IMR-90 (cell line): ENCODE results near the gene SS18L1. TPM values are rescaled to one million over a fixed set of nuclear protein-coding genes. Genes with fewer than 3 reads are reported as not detected.

ENCODE experiments used
- ATAC-seq: fragments of 200-7000 bp; cut with Tn5 transposase; 2 replicates; pipeline ENCODE4 v1.9.1; 2020; ENCODE audit warnings: low read depth, mild to moderate bottlenecking, moderate library complexity
- BruUV-seq: library from RNA; stranded (reverse); fragments of 400-500 nt; replicated peaks from 2 replicates; lab custom pipeline; 2021; lab: Mats Ljungman, UMichigan
- CTCF ChIA-PET: fragments of 300-600 bp; formaldehyde crosslinking; extraction: SDS; loops from one replicate; lab custom pipeline; 2021; ENCODE audit warnings: antibody characterized with exemption; lab: Yijun Ruan, JAX
- POLR2A ChIA-PET: fragments of 300-600 bp; sonication (Branson Sonifier 250); formaldehyde crosslinking; loops from one replicate; lab custom pipeline; 2022; ENCODE audit warnings: antibody characterized with exemption; ENCODE audit not compliant: unreplicated experiment; lab: Charles Lee
- DNase-seq: peaks from one replicate; pipeline ENCODE4 v3.0.0; 2013
- H2AFZ ChIP-seq: replicated peaks from 2 replicates; pipeline ENCODE3; 2013; ENCODE audit warnings: low read length, mild to moderate bottlenecking; ENCODE audit not compliant: poor library complexity
- H2AK5ac ChIP-seq: 2 replicates; pipeline ENCODE4 v1.6.1; 2013; ENCODE audit warnings: low read depth, low read length, inconsistent platforms
- H2AK9ac ChIP-seq: replicated peaks from 2 replicates; pipeline ENCODE3; 2013; ENCODE audit warnings: mild to moderate bottlenecking, low read depth, low read length, moderate library complexity; ENCODE audit not compliant: poor library complexity
- H2BK120ac ChIP-seq: 2 replicates; pipeline ENCODE4 v1.6.1; 2013; ENCODE audit warnings: low read depth, low read length, inconsistent platforms
- H2BK15ac ChIP-seq: 3 replicates; pipeline ENCODE4 v1.6.1; 2013; ENCODE audit warnings: low read depth, low read length, inconsistent platforms
- H2BK20ac ChIP-seq: 2 replicates; pipeline ENCODE4 v1.6.1; 2013; ENCODE audit warnings: low read depth, mild to moderate bottlenecking, inconsistent platforms, low read length, moderate library complexity
- H2BK5ac ChIP-seq: 2 replicates; pipeline ENCODE4 v1.6.1; 2013; ENCODE audit warnings: mild to moderate bottlenecking, low read depth, low read length, inconsistent platforms; ENCODE audit not compliant: poor library complexity, severe bottlenecking
- H3K14ac ChIP-seq: replicated peaks from 2 replicates; pipeline ENCODE4 v1.6.1; 2013; ENCODE audit warnings: low read depth, low read length, inconsistent platforms
- H3K18ac ChIP-seq: 2 replicates; pipeline ENCODE4 v1.6.1; 2013; ENCODE audit warnings: low read depth, low read length, control low read depth
- H3K23ac ChIP-seq: 2 replicates; pipeline ENCODE4 v1.6.1; 2013; ENCODE audit warnings: low read depth, low read length, inconsistent platforms
- H3K27ac ChIP-seq: 2 replicates; pipeline ENCODE4 v1.5.1; 2013; ENCODE audit warnings: mild to moderate bottlenecking, control low read depth, low read length; ENCODE audit not compliant: insufficient read depth
- H3K27me3 ChIP-seq: 2 replicates; pipeline ENCODE4 v1.6.1; 2013; ENCODE audit warnings: low read length; ENCODE audit not compliant: control insufficient read depth, insufficient read depth
- H3K36me3 ChIP-seq: 2 replicates; pipeline ENCODE4 v1.6.1; 2013; ENCODE audit warnings: low read length, mixed read lengths; ENCODE audit not compliant: control insufficient read depth, insufficient read depth
- H3K4ac ChIP-seq: 2 replicates; pipeline ENCODE4 v1.6.1; 2013; ENCODE audit warnings: low read depth, low read length, inconsistent platforms
- H3K4me1 ChIP-seq: 2 replicates; pipeline ENCODE4 v1.6.1; 2013; ENCODE audit warnings: low read length, mixed read lengths; ENCODE audit not compliant: control insufficient read depth, insufficient read depth
- H3K4me2 ChIP-seq: 2 replicates; pipeline ENCODE4 v1.6.1; 2013; ENCODE audit warnings: low read depth, mild to moderate bottlenecking, control low read depth, low read length, moderate library complexity
- H3K4me3 ChIP-seq: 2 replicates; pipeline ENCODE4 v1.5.1; 2013; ENCODE audit warnings: low read depth, mild to moderate bottlenecking, control low read depth, low read length, moderate library complexity; ENCODE audit not compliant: insufficient read depth
- H3K56ac ChIP-seq: 2 replicates; pipeline ENCODE4 v1.6.1; 2013; ENCODE audit warnings: low read length, inconsistent platforms; ENCODE audit not compliant: insufficient read depth; ENCODE audit errors: extremely low read depth
- H3K79me1 ChIP-seq, 2 experiments: 2 replicates each; pipeline ENCODE4 v1.6.1; 2013; ENCODE audit warnings: low read length in 2 of 2, inconsistent platforms in 1 of 2, low read depth in 1 of 2
- H3K9ac ChIP-seq: 2 replicates; pipeline ENCODE4 v1.6.1; 2013; ENCODE audit warnings: low read depth, low read length, control low read depth
- H3K9me1 ChIP-seq: 2 replicates; pipeline ENCODE4 v1.6.1; 2013; ENCODE audit warnings: low read length, inconsistent platforms; ENCODE audit not compliant: insufficient read depth
- H3K9me3 ChIP-seq: 2 replicates; pipeline ENCODE4 v1.6.1; 2013; ENCODE audit warnings: low read length; ENCODE audit not compliant: control insufficient read depth, insufficient read depth
- H4K20me1 ChIP-seq: 2 replicates; pipeline ENCODE4 v1.6.1; 2013; ENCODE audit warnings: low read length, inconsistent platforms; ENCODE audit not compliant: insufficient read depth
- H4K5ac ChIP-seq: 2 replicates; pipeline ENCODE4 v1.6.1; 2013; ENCODE audit warnings: mild to moderate bottlenecking, low read depth, low read length, control low read depth
- H4K8ac ChIP-seq, 2 experiments: 2 replicates each; pipeline ENCODE4 v1.6.1; 2013; ENCODE audit warnings: low read depth in 2 of 2, low read length in 2 of 2, control low read depth in 1 of 2, inconsistent platforms in 1 of 2
- H4K91ac ChIP-seq: 2 replicates; pipeline ENCODE4 v1.6.1; 2013; ENCODE audit warnings: low read depth, low read length, inconsistent platforms; ENCODE audit not compliant: insufficient read depth
- CEBPB ChIP-seq: IDR thresholded peaks from 2 replicates; pipeline ENCODE4 v1.6.1; 2012; ENCODE audit warnings: low read depth, low read length, improper control_type of control experiment
- CHD1 ChIP-seq: IDR thresholded peaks from 2 replicates; pipeline ENCODE4 v1.6.1; 2012; ENCODE audit warnings: low read depth, low read length, improper control_type of control experiment
- FOS ChIP-seq: fragments of 150-350 bp; IDR thresholded peaks from 2 replicates; pipeline ENCODE4 v1.6.1; 2016; ENCODE audit warnings: low read depth, low read length
- MXI1 ChIP-seq: IDR thresholded peaks from 2 replicates; pipeline ENCODE4 v1.6.1; 2012; ENCODE audit warnings: low read depth, mild to moderate bottlenecking, low read length, moderate library complexity, borderline replicate concordance
- NFE2L2 ChIP-seq: fragments of 150-350 bp; IDR thresholded peaks from 2 replicates; pipeline ENCODE4 v1.6.1; 2016; ENCODE audit warnings: low read depth, mild to moderate bottlenecking, low read length
- POLR2A ChIP-seq: IDR thresholded peaks from 2 replicates; pipeline ENCODE4 v1.6.1; 2012; ENCODE audit warnings: mild to moderate bottlenecking, low read depth, low read length
- RAD21 ChIP-seq: IDR thresholded peaks from 2 replicates; pipeline ENCODE4 v1.6.1; 2012; ENCODE audit warnings: low read length, improper control_type of control experiment
- RCOR1 ChIP-seq: IDR thresholded peaks from 2 replicates; pipeline ENCODE4 v1.6.1; 2012; ENCODE audit warnings: mild to moderate bottlenecking, low read length, improper control_type of control experiment; ENCODE audit not compliant: insufficient replicate concordance
- RFX5 ChIP-seq: IDR thresholded peaks from 2 replicates; pipeline ENCODE4 v1.8.0; 2012; ENCODE audit warnings: low read depth, mild to moderate bottlenecking, low read length, moderate library complexity
- SMC3 ChIP-seq: fragments of 150-350 bp; IDR thresholded peaks from 2 replicates; pipeline ENCODE4 v1.6.1; 2016; ENCODE audit warnings: low read depth, mild to moderate bottlenecking, antibody characterized with exemption, low read length, moderate library complexity
- WGBS, 2 experiments: methylation state at CpG; one replicate each; pipeline versions ENCODE4 v1.1.5 to v1.1.7; 2013; ENCODE audit warnings: missing lambda C conversion rate in 2 of 2; ENCODE audit not compliant: insufficient read length in 1 of 2; ENCODE audit errors: extremely low coverage in 2 of 2; 5-methylcytosine and 5-hydroxymethylcytosine counted together
- dilution Hi-C: fragments of 300-500 bp; cut with HindIII; formaldehyde crosslinking; loops from one replicate; pipeline ENCODE4 v1.14.3; 2018; ENCODE audit warnings: low sequenced_read_pairs; ENCODE audit not compliant: unreplicated experiment
- in situ Hi-C: fragments of 300-500 bp; cut with MboI; formaldehyde crosslinking; loops from 3 replicates; pipeline ENCODE4 v1.14.3; 2019; ENCODE audit warnings: low sequenced_read_pairs, inconsistent platforms, mixed read lengths
- intact Hi-C: fragments of 100-400 bp; cut with micrococcal nuclease; formaldehyde crosslinking; loops from 2 replicates; pipeline ENCODE4 v1.10.0; 2022
- polyA plus RNA-seq, 3 experiments: library from polyadenylated mRNA; depleted of rRNA; stranded (reverse); fragments of >200 nt; gene quantifications; 2 replicates each; pipeline ENCODE4 v1.2.3, GENCODE V29; 2012; ENCODE audit warnings: low replicate concordance in 1 of 3
- total RNA-seq: library from RNA; depleted of rRNA; stranded (reverse); fragments of >200 nt; gene quantifications from 2 replicates; pipeline ENCODE4 v1.2.3, GENCODE V29; 2012
- TF ChIP-seq, protein P1 (sequence below): fragments of 150-350 bp; IDR thresholded peaks from 2 replicates; pipeline ENCODE4 v1.6.1; 2017; ENCODE audit warnings: mild to moderate bottlenecking, antibody characterized with exemption, low read length, low read depth
- TF ChIP-seq, protein P2 (sequence below): conservative IDR thresholded peaks from 2 replicates; pipeline ENCODE4 v1.5.1; 2012; ENCODE audit warnings: mild to moderate bottlenecking, low read depth, low read length, improper control_type of control experiment

SS18L1 gene
- total and polyA plus RNA-seq, 2 of the 4 experiments (the other 2 are of a cell fraction) = 8.1 to 12.2 TPM

DNA sequence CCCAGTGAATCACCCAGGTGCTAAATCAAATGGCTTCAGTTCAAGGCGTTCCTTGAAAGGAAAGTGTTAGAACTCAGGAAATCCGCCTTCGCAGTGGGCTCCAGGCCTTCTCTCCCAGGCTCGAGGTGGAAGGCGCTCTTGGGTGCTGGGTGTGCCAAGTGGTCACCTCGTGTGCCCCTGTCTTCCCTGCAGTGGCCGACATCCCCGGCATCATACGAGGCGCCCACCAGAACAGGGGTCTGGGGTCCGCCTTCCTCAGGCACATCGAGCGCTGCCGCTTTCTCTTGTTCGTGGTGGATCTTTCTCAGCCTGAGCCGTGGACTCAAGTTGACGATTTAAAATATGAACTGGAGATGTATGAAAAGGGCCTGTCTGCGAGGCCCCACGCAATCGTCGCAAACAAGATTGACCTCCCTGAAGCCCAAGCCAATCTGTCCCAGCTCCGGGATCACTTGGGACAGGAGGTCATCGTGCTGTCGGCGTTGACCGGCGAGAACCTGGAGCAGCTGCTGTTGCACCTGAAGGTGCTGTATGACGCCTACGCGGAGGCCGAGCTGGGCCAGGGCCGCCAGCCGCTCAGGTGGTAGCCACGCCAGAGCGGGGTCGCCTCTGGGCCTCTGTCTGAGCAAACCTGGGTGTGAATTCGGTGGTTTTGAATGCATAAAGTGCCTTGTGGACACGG is 57.1 kb downstream of the SS18L1 start:
- no peak overlapping the region for H3K18ac ChIP-seq
- no peaks in the 10 kb centered on the region; the same call in 1 of the 2 replicates for H3K9me1 ChIP-seq
- peaks cover 48% of the 10 kb centered on the region for H3K36me3 ChIP-seq
- in situ Hi-C loops = no loop called here
- H2BK5ac ChIP-seq = no peak overlapping the region
- no peak overlapping the region for H2BK15ac ChIP-seq
- H3K23ac ChIP-seq = no peak overlapping the region
- no peak for TF ChIP-seq SMC3
- no peak for TF ChIP-seq POLR2A
- TF ChIP-seq RAD21 = no peak
- TF ChIP-seq CHD1 = no peak
- no peak for TF ChIP-seq FOS
- no peak for TF ChIP-seq RCOR1
- TF ChIP-seq MXI1 = no peak
- TF ChIP-seq, protein P1, sequence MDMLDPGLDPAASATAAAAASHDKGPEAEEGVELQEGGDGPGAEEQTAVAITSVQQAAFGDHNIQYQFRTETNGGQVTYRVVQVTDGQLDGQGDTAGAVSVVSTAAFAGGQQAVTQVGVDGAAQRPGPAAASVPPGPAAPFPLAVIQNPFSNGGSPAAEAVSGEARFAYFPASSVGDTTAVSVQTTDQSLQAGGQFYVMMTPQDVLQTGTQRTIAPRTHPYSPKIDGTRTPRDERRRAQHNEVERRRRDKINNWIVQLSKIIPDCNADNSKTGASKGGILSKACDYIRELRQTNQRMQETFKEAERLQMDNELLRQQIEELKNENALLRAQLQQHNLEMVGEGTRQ = no peak
- TF ChIP-seq CEBPB = no peak
- TF ChIP-seq, protein P2, sequence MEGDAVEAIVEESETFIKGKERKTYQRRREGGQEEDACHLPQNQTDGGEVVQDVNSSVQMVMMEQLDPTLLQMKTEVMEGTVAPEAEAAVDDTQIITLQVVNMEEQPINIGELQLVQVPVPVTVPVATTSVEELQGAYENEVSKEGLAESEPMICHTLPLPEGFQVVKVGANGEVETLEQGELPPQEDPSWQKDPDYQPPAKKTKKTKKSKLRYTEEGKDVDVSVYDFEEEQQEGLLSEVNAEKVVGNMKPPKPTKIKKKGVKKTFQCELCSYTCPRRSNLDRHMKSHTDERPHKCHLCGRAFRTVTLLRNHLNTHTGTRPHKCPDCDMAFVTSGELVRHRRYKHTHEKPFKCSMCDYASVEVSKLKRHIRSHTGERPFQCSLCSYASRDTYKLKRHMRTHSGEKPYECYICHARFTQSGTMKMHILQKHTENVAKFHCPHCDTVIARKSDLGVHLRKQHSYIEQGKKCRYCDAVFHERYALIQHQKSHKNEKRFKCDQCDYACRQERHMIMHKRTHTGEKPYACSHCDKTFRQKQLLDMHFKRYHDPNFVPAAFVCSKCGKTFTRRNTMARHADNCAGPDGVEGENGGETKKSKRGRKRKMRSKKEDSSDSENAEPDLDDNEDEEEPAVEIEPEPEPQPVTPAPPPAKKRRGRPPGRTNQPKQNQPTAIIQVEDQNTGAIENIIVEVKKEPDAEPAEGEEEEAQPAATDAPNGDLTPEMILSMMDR = no peak
- TF ChIP-seq RFX5 = no peak
- TF ChIP-seq NFE2L2 = no peak
- H3K4me2 ChIP-seq = no peak overlapping the region
- no TSS peak for BruUV-seq
- no peak overlapping the region for H2BK120ac ChIP-seq
- H3K4ac ChIP-seq = no peak overlapping the region
- no peak overlapping the region for H4K91ac ChIP-seq
- H2AK5ac ChIP-seq = no peak overlapping the region
- ATAC-seq (no peak), DNase-seq (no peak)
- H3K9me3 ChIP-seq = no peaks in the 10 kb centered on the region
- POLR2A ChIA-PET = no interaction called here
- no peak overlapping the region for H4K5ac ChIP-seq
- CTCF ChIA-PET = no interaction called here
- H3K27me3 ChIP-seq = no peaks in the 10 kb centered on the region
- no peak overlapping the region for H3K27ac ChIP-seq
- H3K14ac ChIP-seq = no peak overlapping the region
- no peak overlapping the region for H2BK20ac ChIP-seq
- peaks cover 0 to 6% of the 10 kb centered on the region in 2 experiments; a peak in 3 of 4 replicates for H3K79me1 ChIP-seq
- H4K20me1 ChIP-seq = peaks cover 1% of the 10 kb centered on the region; the same call in 1 of the 2 replicates
- intact Hi-C loops = no loop called here
- H3K4me1 ChIP-seq = no peaks in the 10 kb centered on the region
- H2AK9ac ChIP-seq = no peak overlapping the region
- no peak overlapping the region for H3K56ac ChIP-seq
- H4K8ac ChIP-seq = no peak overlapping the region
- dilution Hi-C loops = no loop called here
- H3K4me3 ChIP-seq = no peak overlapping the region
- no peak overlapping the region for H3K9ac ChIP-seq
- H2AFZ ChIP-seq = no peak overlapping the region
- WGBS, 2 experiments = 97% methylated on average over 30 of the region's 38 CpGs; no CpG with 5 or more reads in 1 of the 2 experiments
